ELR (cell line): ENCODE results near the gene CSTPP1.

Experiments used
- DNase-seq: peaks from one replicate; pipeline ENCODE4 v3.0.0-alpha.2; 2015; ENCODE audit warnings: low read depth

CSTPP1 gene

GRCh38 chr11:46936138-46937110 lies at the start of gene CSTPP1:
CSTPP1 (plus strand) TSS chr11:46936761; CDS start chr11:46936806, 45 bp downstream.
- peak; percentile 96 for DNase-seq

GRCh38 chr11:46888636-46889035 lies 47.9 kb upstream of the CSTPP1 start:
- no peak for DNase-seq

- DNase-seq: no peak
Observed at GRCh38 chr11:46889251-46889650, 47.3 kb upstream of the CSTPP1 start.

- peak; percentile 80 for DNase-seq
Observed at GRCh38 chr11:46889689-46890475, 46.7 kb upstream of the CSTPP1 start.

- peak; percentile 16 for DNase-seq
Observed at GRCh38 chr11:46890665-46891064, 45.9 kb upstream of the CSTPP1 start.

GRCh38 chr11:46892109-46892508 lies 44.5 kb upstream of the CSTPP1 start:
- no peak for DNase-seq

- no peak for DNase-seq
Observed at GRCh38 chr11:46892838-46893237, 43.7 kb upstream of the CSTPP1 start.

GRCh38 chr11:46894506-46894905 lies 42.1 kb upstream of the CSTPP1 start:
- no peak for DNase-seq

- no peak for DNase-seq
Observed at GRCh38 chr11:46894961-46895360, 41.6 kb upstream of the CSTPP1 start.

GRCh38 chr11:46895821-46896220 lies 40.7 kb upstream of the CSTPP1 start:
- DNase-seq: no peak

GRCh38 chr11:46896719-46897406 lies 39.7 kb upstream of the CSTPP1 start:
- DNase-seq: peak; percentile 76

GRCh38 chr11:46898396-46899095 lies 38.0 kb upstream of the CSTPP1 start:
- DNase-seq: no peak

- no peak for DNase-seq
Observed at GRCh38 chr11:46899501-46900025, 37.0 kb upstream of the CSTPP1 start.

GRCh38 chr11:46900091-46900746 lies 36.3 kb upstream of the CSTPP1 start:
- DNase-seq: no peak

GRCh38 chr11:46901156-46901555 lies 35.4 kb upstream of the CSTPP1 start:
- DNase-seq: no peak

GRCh38 chr11:46902694-46903093 lies 33.9 kb upstream of the CSTPP1 start:
- DNase-seq: no peak

GRCh38 chr11:46903846-46904245 lies 32.7 kb upstream of the CSTPP1 start:
- DNase-seq: no peak

GRCh38 chr11:46905806-46906205 lies 30.8 kb upstream of the CSTPP1 start:
- DNase-seq: no peak

GRCh38 chr11:46906609-46907041 lies 29.9 kb upstream of the CSTPP1 start:
- DNase-seq: no peak

- no peak for DNase-seq
Observed at GRCh38 chr11:46907606-46908005, 29.0 kb upstream of the CSTPP1 start.
